GM23248 (cell line): Measurements from ENCODE around the gene TAS1R3. TPM values are rescaled to one million over a fixed set of nuclear protein-coding genes. Genes with fewer than 3 reads are reported as not detected.

ENCODE experiments used
- DNase-seq: peaks from one replicate; pipeline ENCODE4 v3.0.0-alpha.2; 2015
- H2AFZ ChIP-seq: fragments of 200-600 bp; sonication (generic); 2 replicates; pipeline ENCODE4 v1.6.1; 2016; ENCODE audit warnings: antibody characterized with exemption
- H3F3A ChIP-seq: fragments of 200-600 bp; sonication (generic); 2 replicates; pipeline ENCODE4 v1.6.1; 2016; ENCODE audit warnings: mild to moderate bottlenecking, antibody characterized with exemption, mixed run types; ENCODE audit not compliant: insufficient read depth
- H3K27ac ChIP-seq: fragments of 200-600 bp; sonication (generic); 2 replicates; pipeline ENCODE4 v1.5.1; 2016; ENCODE audit warnings: mild to moderate bottlenecking
- H3K27me3 ChIP-seq: fragments of 200-600 bp; sonication (generic); replicated peaks from 2 replicates; pipeline ENCODE4 v1.6.1; 2016; ENCODE audit warnings: mild to moderate bottlenecking; ENCODE audit not compliant: insufficient read depth
- H3K36me3 ChIP-seq: fragments of 200-600 bp; sonication (generic); 2 replicates; pipeline ENCODE4 v1.6.1; 2016; ENCODE audit warnings: low read depth, mild to moderate bottlenecking
- H3K4me1 ChIP-seq: fragments of 200-600 bp; sonication (generic); 2 replicates; pipeline ENCODE4 v1.6.1; 2016; ENCODE audit warnings: mild to moderate bottlenecking; ENCODE audit not compliant: insufficient read depth
- H3K4me2 ChIP-seq: fragments of 200-600 bp; sonication (generic); one replicate; pipeline ENCODE4 v1.6.1; 2016; ENCODE audit warnings: mild to moderate bottlenecking; ENCODE audit not compliant: unreplicated experiment
- H3K4me3 ChIP-seq: fragments of 200-600 bp; sonication (generic); 2 replicates; pipeline ENCODE4 v1.5.1; 2016; ENCODE audit warnings: mild to moderate bottlenecking
- H3K79me2 ChIP-seq: fragments of 200-600 bp; sonication (generic); 2 replicates; pipeline ENCODE4 v1.6.1; 2016; ENCODE audit warnings: mild to moderate bottlenecking; ENCODE audit not compliant: insufficient read depth
- H3K9ac ChIP-seq: fragments of 200-600 bp; sonication (generic); 2 replicates; pipeline ENCODE4 v1.6.1; 2016; ENCODE audit warnings: mild to moderate bottlenecking
- H3K9me2 ChIP-seq: fragments of 200-600 bp; sonication (generic); 2 replicates; pipeline ENCODE4 v1.6.1; 2016; ENCODE audit warnings: mixed run types, mild to moderate bottlenecking, moderate library complexity; ENCODE audit not compliant: insufficient read depth
- H3K9me3 ChIP-seq: fragments of 200-600 bp; sonication (generic); one replicate; pipeline ENCODE4 v1.6.1; 2017; ENCODE audit warnings: low read depth
- H4K20me1 ChIP-seq: fragments of 200-600 bp; sonication (generic); 2 replicates; pipeline ENCODE4 v1.6.0; 2016; ENCODE audit not compliant: insufficient read depth
- EZH2 ChIP-seq: fragments of 200-600 bp; sonication (generic); IDR thresholded peaks from 2 replicates; pipeline ENCODE4 v1.6.1; 2018; ENCODE audit warnings: antibody characterized with exemption, mild to moderate bottlenecking; ENCODE audit not compliant: insufficient read depth, poor library complexity, severe bottlenecking
- EZH2phosphoT487 ChIP-seq: fragments of 200-600 bp; sonication (generic); IDR thresholded peaks from 2 replicates; pipeline ENCODE4 v1.6.1; 2018; ENCODE audit warnings: antibody characterized with exemption, moderate library complexity, mild to moderate bottlenecking, low read depth; ENCODE audit not compliant: insufficient read depth
- WGBS, 2 experiments: methylation state at CpG; one replicate each; pipeline ENCODE4 v1.1.6; 2015 to 2017; ENCODE audit warnings: low lambda C conversion rate in 2 of 2, low coverage in 1 of 2; ENCODE audit errors: missing lambda C conversion rate in 2 of 2; 5-methylcytosine and 5-hydroxymethylcytosine counted together
- in situ Hi-C: fragments of 300-500 bp; cut with MboI; formaldehyde crosslinking; loops from 2 replicates; pipeline ENCODE4 v1.15.0; 2020
- polyA plus RNA-seq: library from polyadenylated mRNA; unstranded; fragments of >200 nt; fragmentation: Nextera tagmentation; extraction: Ambion mirVana; gene quantifications from 2 replicates; pipeline ENCODE4 v1.2.1, GENCODE V29; 2016
- total RNA-seq: library from RNA; depleted of rRNA; stranded (reverse); fragments of >200 nt; shearing (Covaris generic); gene quantifications from 2 replicates; pipeline ENCODE4 v1.2.3, GENCODE V29; 2014

The TAS1R3 gene
- total and polyA plus RNA-seq, 2 experiments from 2014 or later: 0.54 TPM; not detected in 1

GRCh38 chr1:1306661-1307260 lies 24.3 kb upstream of the TAS1R3 start:
- DNase-seq: peak; percentile 41
- Histone ChIP-seq H3K9me2 (no peaks in the 10 kb centered on the region), H3K9ac (peak overlapping the region; percentile 97), H3K4me3 (peak overlapping the region; percentile 99), H3K4me2 (peak overlapping the region; percentile 85), H3K4me1 (peaks cover 22% of the 10 kb centered on the region), H2AFZ (no peak overlapping the region), H3K79me2 (peaks cover 64% of the 10 kb centered on the region), H3K36me3 (peaks cover 4% of the 10 kb centered on the region; the same call in 1 of the 2 replicates), H3K27me3 (no peaks in the 10 kb centered on the region), H4K20me1 (no peaks in the 10 kb centered on the region), H3F3A (no peaks in the 10 kb centered on the region), H3K27ac (peak overlapping the region; percentile 79), H3K9me3 (no peaks in the 10 kb centered on the region)
- in situ Hi-C loops: no loop called here
- TF ChIP-seq EZH2 (no peak), EZH2phosphoT487 (no peak)
- 11 to 14% methylated on average over 27 of the region's 27 CpGs for WGBS, 2 experiments

DNA sequence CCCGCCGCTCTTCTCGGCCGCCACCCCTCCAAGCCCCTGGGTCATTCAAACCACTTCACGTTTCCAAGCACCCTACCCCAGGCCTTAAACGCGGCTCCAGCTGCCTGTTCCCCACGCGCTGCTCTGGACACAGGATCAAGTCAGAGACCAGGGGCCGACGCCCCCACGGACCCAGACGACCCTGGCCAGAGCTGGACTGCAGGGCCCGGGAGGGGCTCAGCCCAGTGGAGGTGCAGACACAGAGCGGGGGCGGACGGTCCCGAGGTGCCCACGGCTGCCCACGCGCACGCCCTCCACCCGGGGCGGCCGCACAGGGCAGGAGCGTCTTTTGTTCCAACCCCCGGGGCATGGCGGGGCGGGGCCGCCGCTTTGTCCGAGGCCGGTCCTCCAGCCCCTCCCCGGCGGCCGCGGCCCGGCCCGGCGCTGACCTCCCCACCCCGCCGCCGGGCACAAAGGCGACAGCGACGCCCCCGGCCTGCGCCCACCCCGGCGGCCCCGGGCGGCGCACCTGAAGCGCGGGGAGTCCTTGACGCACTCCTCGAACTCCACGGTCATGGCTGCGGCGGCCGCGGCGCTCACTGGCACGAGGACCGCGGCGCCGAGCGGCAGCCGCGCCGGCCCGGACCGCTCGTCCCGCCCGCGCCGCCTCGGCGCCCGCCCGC lies 23.7 kb upstream of the TAS1R3 start:
- peaks cover 64% of the 10 kb centered on the region for H3K79me2 ChIP-seq
- peaks cover 22% of the 10 kb centered on the region for H3K4me1 ChIP-seq
- peak overlapping the region; percentile 97 for H3K9ac ChIP-seq
- WGBS, 2 experiments: 1 to 2% methylated on average over 26 to 57 of the region's 83 CpGs
- H3K27me3 ChIP-seq: no peaks in the 10 kb centered on the region
- peak; percentile 67 for DNase-seq
- no peaks in the 10 kb centered on the region for H3K9me3 ChIP-seq
- in situ Hi-C loops: no loop called here
- peak overlapping the region; percentile 99 for H3K4me3 ChIP-seq
- peaks cover 4% of the 10 kb centered on the region; the same call in 1 of the 2 replicates for H3K36me3 ChIP-seq
- H3K4me2 ChIP-seq: peak overlapping the region; percentile 85
- H3K9me2 ChIP-seq: no peaks in the 10 kb centered on the region
- TF ChIP-seq EZH2phosphoT487 (no peak), EZH2 (no peak)
- no peaks in the 10 kb centered on the region for H4K20me1 ChIP-seq
- H3K27ac ChIP-seq: peak overlapping the region; percentile 79
- H2AFZ ChIP-seq: no peak overlapping the region
- H3F3A ChIP-seq: no peaks in the 10 kb centered on the region

GRCh38 chr1:1307923-1308755 lies 22.9 kb upstream of the TAS1R3 start, which contains the start of the genes ACAP3 and PUSL1:
Gene ACAP3 (minus strand): TSS chr1:1307930. CDS start chr1:1307815, 115 bp downstream.
Gene PUSL1 (plus strand): TSS chr1:1308597. CDS start chr1:1308644, 47 bp downstream.
- peaks cover 7% of the 10 kb centered on the region; the same call in 1 of the 2 replicates for H3K36me3 ChIP-seq
- H3K4me2 ChIP-seq: peak within 1 kb of the TSS; percentile 85
- TF ChIP-seq EZH2 (no peak), EZH2phosphoT487 (no peak)
- H3K9me3 ChIP-seq: no peaks in the 10 kb centered on the region
- peak; percentile 98 for DNase-seq
- no peaks in the 10 kb centered on the region for H3K27me3 ChIP-seq
- peak within 1 kb of the TSS; percentile 67 for H2AFZ ChIP-seq
- no peaks in the 10 kb centered on the region for H3F3A ChIP-seq
- H3K27ac ChIP-seq: peak within 1 kb of the TSS; percentile 89
- no peaks in the 10 kb centered on the region for H3K9me2 ChIP-seq
- in situ Hi-C loops: no loop called here
- peak within 1 kb of the TSS; percentile 97 for H3K9ac ChIP-seq
- WGBS, 2 experiments: 1% methylated on average over 54 to 111 of the region's 131 CpGs
- peak within 1 kb of the TSS; percentile 99 for H3K4me3 ChIP-seq
- peaks cover 22% of the 10 kb centered on the region for H3K4me1 ChIP-seq
- H3K79me2 ChIP-seq: peaks cover 60% of the 10 kb centered on the region
- no peaks in the 10 kb centered on the region for H4K20me1 ChIP-seq

GRCh38 chr1:1308756-1309250 lies 22.3 kb upstream of the TAS1R3 start:
- Histone ChIP-seq H4K20me1 (no peaks in the 10 kb centered on the region), H3K9ac (peak overlapping the region; percentile 97), H3K4me1 (peaks cover 22% of the 10 kb centered on the region), H3K27ac (peak overlapping the region; percentile 89), H3K4me3 (peak overlapping the region; percentile 92), H3F3A (no peaks in the 10 kb centered on the region), H3K9me3 (no peaks in the 10 kb centered on the region), H3K4me2 (peak overlapping the region; percentile 76), H2AFZ (peak overlapping the region; percentile 57), H3K79me2 (peaks cover 58% of the 10 kb centered on the region), H3K27me3 (no peaks in the 10 kb centered on the region), H3K36me3 (peaks cover 11% of the 10 kb centered on the region; the same call in 1 of the 2 replicates), H3K9me2 (no peaks in the 10 kb centered on the region)
- WGBS, 2 experiments: 2 to 3% methylated on average over 29 to 59 of the region's 66 CpGs
- DNase-seq: peak; percentile 49
- TF ChIP-seq EZH2 (no peak), EZH2phosphoT487 (no peak)
- in situ Hi-C loops: no loop called here
